ENCODE results near the gene POLR1G.

POLR1G gene

DNA sequence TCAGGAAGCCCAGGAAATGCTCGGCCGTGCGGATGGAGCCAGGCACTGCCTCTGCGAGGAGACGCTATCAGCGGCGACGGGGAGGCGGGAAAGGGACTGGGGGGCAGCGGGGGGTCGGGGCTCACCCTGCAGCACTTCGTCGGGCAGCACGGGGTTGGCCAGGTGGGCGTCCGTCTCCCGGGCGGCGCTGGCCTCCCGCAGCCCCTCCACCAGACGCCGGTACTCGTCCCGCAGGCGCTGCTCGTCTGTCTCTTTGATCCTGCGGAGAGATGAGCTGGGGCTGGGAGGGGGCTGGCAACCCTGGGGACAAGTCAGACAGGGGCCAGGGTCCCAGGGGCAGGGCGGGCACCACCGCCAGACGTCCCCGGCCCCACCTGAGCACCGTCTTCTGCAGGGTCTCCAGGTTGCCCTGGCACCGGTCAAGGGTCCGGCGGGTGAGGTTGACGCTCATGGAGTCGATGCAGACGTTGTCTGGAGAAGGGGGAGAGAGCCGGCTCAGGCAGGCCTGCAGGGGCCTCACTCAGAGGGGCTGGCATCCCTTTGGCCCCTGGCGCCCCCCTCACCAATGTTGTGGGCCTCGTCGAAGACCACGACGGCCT, 42.5 kb upstream of the POLR1G start:
- ChIA-PET POLR2A (no interaction called here), CTCF (no interaction called here)
- TF ChIP-seq CTCF (IDR thresholded peaks at IDR 0.05; ENCODE audit: control extremely low read depth, extremely low read depth, low read depth, missing control alignments), result no peak
- no peak for DNase-seq (ENCODE audit: extremely low spot score)

DNA sequence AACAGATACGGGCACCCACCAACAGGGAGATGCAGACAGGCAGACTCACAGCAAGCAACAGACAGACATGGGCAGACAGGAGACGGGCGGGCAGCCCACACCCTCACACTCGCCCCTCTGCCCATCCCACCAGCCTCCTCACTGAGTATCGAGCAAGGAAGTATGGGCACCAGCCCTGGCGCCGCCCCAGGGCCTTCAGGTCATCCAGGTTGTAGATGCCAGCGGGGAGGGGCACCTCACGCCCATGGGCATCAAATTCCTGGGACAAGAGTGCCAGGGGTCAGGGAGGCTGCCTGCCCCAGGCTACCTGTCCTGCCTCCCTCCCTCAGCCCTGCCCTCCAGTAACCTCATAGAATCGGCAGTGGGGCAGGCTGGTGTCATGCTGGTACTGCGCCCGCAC, 41.7 kb upstream of the POLR1G start:
- DNase-seq (ENCODE audit: extremely low spot score), result no peak
- no peak for TF ChIP-seq CTCF (IDR thresholded peaks at IDR 0.05; ENCODE audit: control extremely low read depth, extremely low read depth, low read depth, missing control alignments)
- ChIA-PET POLR2A (no interaction called here), CTCF (no interaction called here)

DNA sequence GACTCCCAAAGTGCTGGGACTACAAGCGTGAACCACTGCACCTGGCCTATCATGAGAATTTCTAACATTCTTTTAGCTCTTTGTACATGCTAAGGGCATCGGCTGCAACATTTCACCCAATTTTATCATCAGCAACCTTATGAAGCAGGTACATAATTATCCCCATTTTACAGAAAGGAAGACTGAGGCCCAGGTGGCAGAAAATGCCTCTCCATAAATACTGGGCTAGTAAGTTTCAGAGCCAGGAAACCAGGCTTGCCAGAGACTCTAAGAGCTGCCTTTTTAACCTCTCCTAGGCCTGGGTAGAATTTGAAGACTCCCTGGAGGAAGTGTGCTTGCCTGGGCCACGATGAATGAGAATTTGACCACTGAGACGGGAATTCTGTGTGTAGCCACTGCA, 38.3 kb upstream of the POLR1G start:
- no peak for TF ChIP-seq CTCF (IDR thresholded peaks at IDR 0.05; ENCODE audit: control extremely low read depth, extremely low read depth, low read depth, missing control alignments)
- DNase-seq (ENCODE audit: extremely low spot score), result no peak
- CTCF ChIA-PET, result interaction anchor here (1.4 kb wide), 1 partner anchor 29 kb away, joined by 5 read pairs; no protein-coding TSS in a partner anchor
- POLR2A ChIA-PET, result no interaction called here

GRCh38 chr19:45368737-45369340, 37.6 kb upstream of the POLR1G start:
- ChIA-PET POLR2A (no interaction called here), CTCF (interaction anchor here (1.4 kb wide), 1 partner anchor 30 kb away, joined by 5 read pairs; no protein-coding TSS in a partner anchor)
- no peak for TF ChIP-seq CTCF (IDR thresholded peaks at IDR 0.05; ENCODE audit: control extremely low read depth, extremely low read depth, low read depth, missing control alignments)
- DNase-seq (ENCODE audit: extremely low spot score), result no peak

- ChIA-PET POLR2A (interaction anchor here (0.6 kb wide), 1 partner anchor 10 kb away, joined by 3 read pairs; no protein-coding TSS in a partner anchor), CTCF (no interaction called here)
- TF ChIP-seq CTCF (IDR thresholded peaks at IDR 0.05; ENCODE audit: control extremely low read depth, extremely low read depth, low read depth, missing control alignments), result no peak
- peak; percentile 100 for DNase-seq (ENCODE audit: extremely low spot score)
These were observed 35.8 kb upstream of the POLR1G start, which contains the start of gene ERCC2 for GRCh38 chr19:45370410-45371204. Gene ERCC2, minus strand, starts transcription at chr19:45370573. Its CDS starts 33 bp downstream, at chr19:45370540.

DNA sequence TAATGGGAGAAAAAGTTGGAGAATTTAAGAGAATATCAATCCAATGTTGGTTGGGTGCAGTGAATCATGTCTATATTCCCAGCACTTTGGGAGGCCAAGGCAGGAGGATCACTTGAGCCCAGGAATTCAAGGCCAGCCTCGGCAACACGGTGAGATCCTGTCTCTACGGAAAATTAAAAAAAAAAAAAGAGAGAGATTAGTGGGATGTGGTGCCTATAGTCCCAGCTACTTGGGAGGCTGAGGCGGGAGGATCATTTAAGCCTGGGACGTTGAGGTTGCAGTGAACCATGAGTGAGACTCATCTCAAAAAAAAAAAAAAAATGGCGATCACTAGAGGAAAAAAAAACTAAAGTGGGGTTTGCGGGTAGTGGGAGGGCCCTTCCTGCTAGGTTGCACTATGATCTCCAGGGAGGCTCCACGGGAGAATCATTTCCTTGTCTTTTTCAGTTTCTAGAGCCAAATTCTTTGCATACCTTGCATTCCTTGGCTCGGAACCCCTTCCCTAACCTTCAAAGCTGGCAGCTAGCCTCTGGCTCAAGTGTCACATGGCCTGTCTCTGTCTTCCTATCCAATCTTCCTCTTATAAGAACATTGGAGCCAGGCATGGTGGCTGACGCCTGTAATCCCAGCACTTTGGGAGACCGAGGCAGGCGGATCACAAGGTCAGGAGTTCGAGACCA, 30.3 kb upstream of the POLR1G start:
- no peak for TF ChIP-seq CTCF (IDR thresholded peaks at IDR 0.05; ENCODE audit: control extremely low read depth, extremely low read depth, low read depth, missing control alignments)
- CTCF ChIA-PET, result interaction anchor here (1.1 kb wide), 1 partner anchor 28 kb away, joined by 3 read pairs; the partner anchor contains the start of gene PPP1R13L
- no peak for DNase-seq (ENCODE audit: extremely low spot score)
- POLR2A ChIA-PET, result no interaction called here

Measured in GM10248 (cell line).